B cell (primary cell): ENCODE data around the gene MAST2.

ENCODE experiments used
- CTCF ChIP-seq: fragments of 200-600 bp; IDR thresholded peaks from one replicate; pipeline ENCODE4 v1.8.0; 2022; ENCODE audit warnings: antibody characterized with exemption, mild to moderate bottlenecking
- EZH2 ChIP-seq: IDR thresholded peaks from 2 replicates; pipeline ENCODE4 v1.6.1; 2012; ENCODE audit warnings: borderline replicate concordance, low read depth, mild to moderate bottlenecking, moderate library complexity, low read length; ENCODE audit not compliant: insufficient read depth, poor library complexity, severe bottlenecking

- TF ChIP-seq CTCF (no peak), EZH2 (no peak)
Observed at GRCh38 chr1:46081619-46082018, 278.2 kb downstream of the MAST2 start.
